Esophagus muscularis mucosa (tissue), 4 donors: ENCODE results near the gene BCL6B. TPM values are rescaled to one million over a fixed set of nuclear protein-coding genes. Genes with fewer than 3 reads are reported as not detected.
"Not testable (repeated sequence)": the region's sequence is repeated elsewhere in the genome, so short reads cannot be mapped to it uniquely, and the experiment has no call there.

ENCODE experiments used
- DNase-seq: peaks from one replicate; pipeline ENCODE4 v3.0.0-alpha.2; 2017; ENCODE audit errors: extremely low spot score
- H3K27ac ChIP-seq, 4 donors: fragments of 200-600 bp; sonication (generic); replicated peaks in 1 of 4; 1 replicate in 3 of 4; 2 replicates in 1 of 4; pipeline ENCODE4 v1.5.1; 2016 to 2019; ENCODE audit warnings: mild to moderate bottlenecking in 1 of 4
- H3K27me3 ChIP-seq, 4 donors: fragments of 200-600 bp; sonication (generic); one replicate each; pipeline versions ENCODE4 v1.5.1 to v1.6.0; 2016 to 2019
- H3K36me3 ChIP-seq, 4 donors: fragments of 200-600 bp; sonication (generic); one replicate each; pipeline ENCODE4 v1.5.1; 2016 to 2019
- H3K4me1 ChIP-seq, 4 donors: fragments of 200-600 bp; sonication (generic); one replicate each; pipeline ENCODE4 v1.5.1; 2016 to 2019
- H3K4me3 ChIP-seq, 4 donors: fragments of 200-600 bp; sonication (generic); 1 replicate in 2 of 4; 2 replicates in 2 of 4; pipeline ENCODE4 v1.5.1; 2016 to 2019; ENCODE audit warnings: mild to moderate bottlenecking in 4 of 4, moderate library complexity in 1 of 4
- H3K9me3 ChIP-seq, 4 donors: fragments of 200-600 bp; sonication (generic); 1 replicate in 3 of 4; 2 replicates in 1 of 4; pipeline ENCODE4 v1.5.1; 2016 to 2019
- CTCF ChIP-seq, 3 experiments: fragments of 200-600 bp in 2 of 3; fragments of 450-650 bp in 1 of 3; sonication (generic) in 2 of 3; IDR thresholded peaks; one replicate each; pipeline ENCODE4 v1.5.1; 2017 to 2019; ENCODE audit warnings: antibody characterized with exemption in 3 of 3, mild to moderate bottlenecking in 2 of 3, moderate library complexity in 1 of 3
- EP300 ChIP-seq: sonication (generic); formaldehyde crosslinking; IDR thresholded peaks from one replicate; pipeline ENCODE4 v1.6.1; 2017; ENCODE audit warnings: antibody characterized with exemption
- POLR2A ChIP-seq: fragments of 450-650 bp; IDR thresholded peaks from one replicate; pipeline ENCODE4 v1.6.1; 2017; ENCODE audit warnings: antibody characterized with exemption, moderate library complexity, mild to moderate bottlenecking, low read depth
- POLR2AphosphoS5 ChIP-seq, 2 donors: sonication (generic); formaldehyde crosslinking; IDR thresholded peaks; one replicate each; pipeline ENCODE4 v1.6.1; 2017; ENCODE audit warnings: antibody characterized with exemption in 2 of 2
- WGBS: methylation state at CpG from one replicate; pipeline ENCODE4 v1.1.5; 2018; 5-methylcytosine and 5-hydroxymethylcytosine counted together
- intact Hi-C: fragments of 100-400 bp; cut with DNase I; formaldehyde crosslinking; loops from one replicate; pipeline ENCODE4 v1.15.1; 2023
- total RNA-seq, 4 donors: library from RNA; depleted of rRNA; stranded (reverse); fragments of >200 nt; gene quantifications; one replicate each; pipeline versions ENCODE4 v1.1.0 to v1.2.1, GENCODE V29; 2016

Gene BCL6B
- total RNA-seq, 4 donors from 2014 or later = 0.83 to 5.0 (median 3.2) TPM

DNA sequence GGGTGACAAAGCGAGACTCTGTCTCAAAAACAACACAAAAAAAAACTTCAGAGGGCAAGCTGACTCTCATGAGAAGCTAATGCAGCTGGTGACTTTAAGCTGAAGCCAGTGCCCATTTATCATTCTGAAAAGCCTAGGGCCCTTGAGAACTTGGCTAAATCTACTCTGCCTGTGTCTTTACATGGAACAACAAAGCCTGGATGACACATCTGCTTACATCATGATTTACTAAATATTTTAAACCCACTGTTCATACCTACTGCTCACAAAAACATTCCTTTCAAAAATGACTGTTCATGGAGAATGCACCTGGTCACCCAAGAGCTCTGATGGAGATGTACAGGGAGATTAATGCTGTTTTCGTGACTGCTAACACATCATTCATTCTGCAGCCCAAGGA is 33.1 kb upstream of the BCL6B start:
- H3K27me3 ChIP-seq = peaks cover 0 to 33% (median 0%) of the 10 kb centered on the region in 4 donors
- WGBS = 79% methylated on average over 2 of the region's 2 CpGs
- no peak for DNase-seq
- no peak overlapping the region for H3K4me3 ChIP-seq
- TF ChIP-seq POLR2A = no peak
- no peak for TF ChIP-seq POLR2AphosphoS5 (IDR thresholded peaks at IDR 0.05)
- no peak for TF ChIP-seq CTCF (IDR thresholded peaks at IDR 0.05)
- TF ChIP-seq EP300 = no peak
- H3K36me3 ChIP-seq = no peaks in the 10 kb centered on the region
- no peaks in the 10 kb centered on the region for H3K9me3 ChIP-seq
- no peaks in the 10 kb centered on the region for H3K4me1 ChIP-seq
- intact Hi-C loops = no loop called here
- H3K27ac ChIP-seq = no peak overlapping the region

DNA sequence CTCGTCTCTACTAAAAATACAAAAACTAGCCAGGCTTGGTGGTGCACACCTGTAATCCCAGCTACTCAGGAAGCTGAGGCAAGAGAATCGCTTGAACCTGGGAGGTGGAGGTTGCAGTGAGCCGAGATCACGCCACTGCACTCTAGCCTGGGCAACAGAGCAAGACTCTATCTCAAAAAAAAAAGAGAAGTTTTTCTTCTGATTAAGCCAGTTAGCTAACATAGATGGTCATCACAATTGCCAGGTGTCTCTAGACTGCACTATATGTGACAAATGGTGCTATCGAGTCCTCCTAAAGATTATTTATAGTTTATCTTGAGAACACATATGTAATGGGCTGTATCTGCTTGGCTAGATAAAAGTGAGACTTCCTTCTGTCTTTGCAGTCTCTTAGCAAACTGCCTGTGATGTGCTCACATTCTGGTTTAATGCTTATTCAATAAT is 29.2 kb upstream of the BCL6B start:
- 79% methylated on average over 4 of the region's 5 CpGs for WGBS
- Histone ChIP-seq H3K4me1 (peaks cover 8 to 18% (median 16%) of the 10 kb centered on the region in 4 donors), H3K36me3 (peaks cover 0 to 16% (median 9%) of the 10 kb centered on the region in 4 donors), H3K27me3 (peaks cover 0 to 49% (median 0%) of the 10 kb centered on the region in 4 donors)
- H3K4me3 ChIP-seq, H3K9me3 ChIP-seq, intact Hi-C loops, DNase-seq, H3K27ac ChIP-seq: not testable (repeated sequence)

- no peaks in the 10 kb centered on the region for H3K9me3 ChIP-seq
- 92% methylated on average over 10 of the region's 10 CpGs for WGBS
- H3K4me3 ChIP-seq = no peak overlapping the region
- TF ChIP-seq CTCF (IDR thresholded peaks at IDR 0.05) (no peak), POLR2A (no peak), EP300 (no peak), POLR2AphosphoS5 (IDR thresholded peaks at IDR 0.05) (no peak)
- intact Hi-C loops = no loop called here
- H3K36me3 ChIP-seq = peaks cover 3 to 21% (median 14%) of the 10 kb centered on the region in 4 donors
- no peak overlapping the region for H3K27ac ChIP-seq
- H3K27me3 ChIP-seq = peaks cover 0 to 47% (median 0%) of the 10 kb centered on the region in 4 donors
- peaks cover 8 to 18% (median 16%) of the 10 kb centered on the region in 4 donors for H3K4me1 ChIP-seq
- no peak for DNase-seq
Measured at GRCh38 chr17:6994118-6994598, 28.7 kb upstream of the BCL6B start.

GRCh38 chr17:6994666-6995256 is 28.1 kb upstream of the BCL6B start:
- 85% methylated on average over 9 of the region's 9 CpGs for WGBS
- Histone ChIP-seq H3K36me3 (peaks cover 9 to 27% (median 20%) of the 10 kb centered on the region in 4 donors), H3K4me3 (no peak overlapping the region), H3K9me3 (no peaks in the 10 kb centered on the region), H3K4me1 (peaks cover 8 to 18% (median 16%) of the 10 kb centered on the region in 4 donors), H3K27ac (no peak overlapping the region), H3K27me3 (peaks cover 0 to 41% (median 0%) of the 10 kb centered on the region in 4 donors)
- DNase-seq = no peak
- TF ChIP-seq POLR2AphosphoS5 (IDR thresholded peaks at IDR 0.05) (no peak), POLR2A (no peak), CTCF (IDR thresholded peaks at IDR 0.05) (no peak), EP300 (no peak)
- intact Hi-C loops = no loop called here

GRCh38 chr17:6995500-6996255 is 27.2 kb upstream of the BCL6B start, which contains the start of gene ALOX12:
Gene ALOX12 (plus strand): TSS chr17:6996049. CDS start chr17:6996118, 69 bp downstream.
- WGBS = 18% methylated on average over 24 of the region's 64 CpGs
- H3K4me1 ChIP-seq = peaks cover 8 to 18% (median 16%) of the 10 kb centered on the region in 4 donors
- no peak for TF ChIP-seq POLR2A
- no peak for TF ChIP-seq POLR2AphosphoS5 (IDR thresholded peaks at IDR 0.05)
- TF ChIP-seq CTCF (IDR thresholded peaks at IDR 0.05) = no peak
- no peak for TF ChIP-seq EP300
- intact Hi-C loops = no loop called here
- H3K27me3 ChIP-seq = peaks cover 0 to 33% (median 0%) of the 10 kb centered on the region in 4 donors
- H3K27ac ChIP-seq = no peak within 1 kb of the TSS
- DNase-seq = no peak
- H3K9me3 ChIP-seq = no peaks in the 10 kb centered on the region
- peak within 1 kb of the TSS; percentile 43 to 55 (median 47) for H3K4me3 ChIP-seq
- peaks cover 14 to 36% (median 29%) of the 10 kb centered on the region in 4 donors for H3K36me3 ChIP-seq
